CD4-positive, alpha-beta T cell treated with Interferon alpha-2 for 1 hour (primary cell): Measurements from ENCODE around the gene TSPEAR.

ENCODE experiments used
- DNase-seq, 2 donors: peaks; one replicate each; pipeline ENCODE4 v3.0.0-alpha.2; 2020 to 2022

TSPEAR gene

DNA sequence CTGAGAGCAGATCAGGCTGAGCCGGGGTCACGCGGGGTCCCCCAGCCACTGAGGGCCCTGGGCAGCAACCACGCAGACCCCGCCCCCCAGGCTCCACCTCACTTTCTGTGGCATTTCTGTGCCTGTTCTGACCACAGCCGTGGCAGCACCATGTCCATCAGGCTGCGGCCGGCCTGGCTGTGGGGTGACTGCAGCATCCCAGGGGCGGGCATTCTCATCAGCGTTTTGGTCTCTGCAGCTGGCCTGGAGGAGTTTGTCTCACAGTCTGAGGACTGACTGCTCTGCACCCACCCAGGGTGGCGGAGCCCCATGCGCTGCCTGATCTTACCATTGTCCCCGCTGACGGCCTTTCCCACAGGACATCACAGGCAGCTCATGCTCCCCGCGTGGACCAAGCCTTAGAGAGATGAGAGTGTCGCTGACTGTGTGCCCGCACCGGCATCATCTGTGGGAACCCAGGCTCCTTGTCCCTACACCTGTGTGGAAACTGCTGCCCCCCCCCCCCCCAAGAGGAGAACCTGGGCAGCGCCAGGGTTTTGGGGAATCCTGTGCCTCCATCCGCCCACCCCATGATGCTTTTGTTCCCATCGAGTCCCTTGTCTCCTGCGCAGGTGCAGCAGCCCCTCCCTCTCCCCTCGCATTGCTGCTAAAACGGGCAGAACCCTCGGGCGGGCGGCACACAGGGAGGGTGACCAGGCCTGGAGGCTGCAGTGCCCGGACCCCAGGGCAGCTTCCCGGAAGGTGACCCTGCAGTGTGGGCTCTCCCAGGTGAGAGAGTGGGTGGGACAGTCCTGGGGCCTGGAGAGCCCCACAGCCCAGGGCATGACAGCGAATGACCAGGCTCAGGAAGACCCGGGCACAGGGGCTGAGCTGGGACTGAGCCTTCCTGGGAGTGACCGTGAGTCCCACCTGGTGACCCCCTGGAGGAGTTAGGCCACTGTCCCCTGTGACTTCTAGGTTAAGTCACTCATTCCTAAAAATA is 173.2 kb downstream of the TSPEAR start:
- no peak for DNase-seq

DNA sequence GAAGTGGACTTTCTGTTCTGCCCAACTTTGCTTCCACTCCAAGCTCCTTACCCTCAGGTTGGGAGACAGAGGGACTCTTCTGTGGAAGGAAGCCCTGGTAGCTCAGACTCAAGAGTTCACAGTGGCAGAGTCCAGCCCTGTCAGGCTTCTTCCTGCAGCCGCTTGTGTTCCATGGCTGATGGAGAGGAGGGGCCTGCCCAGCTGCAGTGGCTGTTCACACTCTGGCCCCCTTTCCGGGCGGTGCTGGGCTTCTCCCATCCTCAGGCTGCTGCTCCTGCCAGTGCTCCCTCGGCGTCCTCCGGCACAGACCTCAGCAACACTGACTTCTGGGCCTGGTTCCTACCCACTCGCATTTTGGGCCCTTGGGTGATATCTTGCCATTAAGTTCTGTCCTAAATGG is 175.4 kb downstream of the TSPEAR start:
- no peak for DNase-seq

DNA sequence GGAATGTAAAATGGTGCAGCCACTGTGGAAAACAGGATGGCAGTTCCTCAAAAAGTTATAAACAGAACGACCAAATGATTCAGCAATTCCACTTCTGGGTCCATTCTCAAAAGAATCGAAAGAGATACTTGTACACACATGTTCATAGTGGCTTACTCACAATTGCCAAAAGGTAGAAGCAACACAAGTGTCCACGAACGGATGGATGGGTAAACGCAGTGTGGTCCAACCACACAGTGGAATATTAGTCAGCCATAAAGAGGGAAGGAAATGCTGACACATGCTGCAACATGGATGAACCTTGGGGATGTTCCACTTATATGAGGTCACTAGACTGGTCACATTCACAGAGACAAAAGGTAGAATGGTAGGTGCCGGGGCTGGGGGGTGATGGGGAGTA is 176.7 kb downstream of the TSPEAR start:
- DNase-seq = no peak

DNA sequence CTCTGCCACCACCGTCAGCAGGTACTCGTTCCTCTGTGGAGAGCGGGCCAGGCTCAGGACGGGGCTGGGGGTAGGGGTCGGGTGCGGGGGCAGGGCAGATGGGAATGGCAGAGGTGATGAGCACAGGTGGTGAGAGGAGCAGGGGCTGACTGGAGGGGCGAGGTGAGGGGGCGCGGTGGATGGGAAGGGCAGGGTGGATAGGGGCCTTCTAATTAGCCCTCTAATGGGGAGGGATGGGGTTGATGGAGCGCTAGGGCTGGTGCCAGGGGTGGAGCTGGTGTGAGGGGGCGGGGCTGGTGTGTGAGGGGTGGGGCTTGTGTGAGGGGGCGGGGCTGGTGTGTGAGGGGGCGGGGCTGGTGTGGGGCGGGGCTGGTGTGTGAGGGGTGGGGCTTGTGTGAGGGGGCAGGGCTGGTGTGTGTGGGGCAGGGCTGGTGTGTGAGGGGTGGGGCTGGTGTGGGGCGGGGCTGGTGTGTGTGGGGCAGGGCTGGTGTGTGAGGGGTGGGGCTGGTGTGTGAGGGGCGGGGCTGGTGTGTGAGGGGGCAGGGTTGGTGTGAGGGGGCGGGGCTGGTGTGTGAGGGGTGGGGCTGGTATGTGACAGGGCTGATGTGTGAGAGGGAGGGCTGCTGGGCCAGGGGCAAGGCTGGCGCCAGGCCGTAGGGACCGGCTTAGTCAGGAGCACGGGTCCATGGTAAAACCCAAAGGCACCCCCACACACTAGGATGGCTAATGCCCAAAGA is 177.3 kb downstream of the TSPEAR start:
- DNase-seq = no peak

DNA sequence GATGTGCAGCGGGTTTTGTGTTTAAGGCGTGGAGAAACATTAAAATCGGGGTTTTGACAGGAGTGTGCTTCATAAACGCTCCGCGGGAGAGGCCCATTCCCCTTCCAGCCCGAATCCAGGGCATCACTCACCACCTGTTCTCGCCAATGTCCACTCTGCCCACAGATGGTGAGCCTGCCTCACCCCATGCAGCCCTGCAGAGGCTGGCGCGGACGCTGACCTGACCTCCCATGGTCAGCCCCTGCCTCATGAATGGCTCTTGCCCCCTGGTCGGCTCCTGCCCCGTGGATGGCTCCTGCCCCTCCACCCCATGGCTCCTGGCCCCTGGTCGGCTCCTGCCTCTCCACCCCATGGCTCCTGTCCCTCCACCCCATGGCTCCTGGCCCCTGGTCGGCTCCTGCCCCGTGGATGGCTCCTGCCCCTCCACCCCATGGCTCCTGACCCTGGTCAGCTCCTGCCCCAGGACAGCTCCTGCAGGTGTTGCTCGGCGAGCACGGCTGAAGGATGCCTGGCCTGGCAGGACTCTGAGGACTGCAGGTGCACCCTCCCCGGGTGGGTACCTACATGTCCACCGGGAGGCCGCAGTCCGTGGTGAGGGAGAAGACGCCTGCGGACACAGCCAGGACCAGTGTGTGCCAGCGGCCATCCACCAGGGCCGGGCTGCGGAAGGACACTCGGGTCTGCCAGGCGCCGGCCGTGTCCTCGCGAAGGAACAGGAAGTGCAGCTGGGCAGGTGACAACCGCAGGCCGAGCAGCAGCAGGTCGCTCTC is 178.1 kb downstream of the TSPEAR start:
- no peak for DNase-seq

DNA sequence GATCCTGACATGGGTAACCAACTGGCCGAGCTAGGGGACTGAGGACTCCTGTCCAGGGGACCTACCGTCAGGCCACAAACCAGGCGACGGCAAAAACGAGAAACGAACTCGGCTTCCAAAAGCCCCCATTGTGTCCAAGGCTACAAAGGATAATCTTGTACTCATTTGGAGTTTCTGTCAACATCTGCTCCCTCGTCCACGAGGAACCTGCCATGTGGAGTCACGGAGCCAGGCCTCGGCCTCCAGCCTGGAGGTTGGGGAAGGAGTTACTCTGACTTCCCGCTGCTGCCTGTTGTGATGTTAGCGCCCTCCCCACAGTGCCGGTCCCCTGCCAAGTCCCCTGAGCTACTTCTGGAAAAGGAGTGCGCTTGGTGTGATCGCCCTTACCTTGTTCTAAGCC is 178.7 kb downstream of the TSPEAR start:
- no peak for DNase-seq

DNA sequence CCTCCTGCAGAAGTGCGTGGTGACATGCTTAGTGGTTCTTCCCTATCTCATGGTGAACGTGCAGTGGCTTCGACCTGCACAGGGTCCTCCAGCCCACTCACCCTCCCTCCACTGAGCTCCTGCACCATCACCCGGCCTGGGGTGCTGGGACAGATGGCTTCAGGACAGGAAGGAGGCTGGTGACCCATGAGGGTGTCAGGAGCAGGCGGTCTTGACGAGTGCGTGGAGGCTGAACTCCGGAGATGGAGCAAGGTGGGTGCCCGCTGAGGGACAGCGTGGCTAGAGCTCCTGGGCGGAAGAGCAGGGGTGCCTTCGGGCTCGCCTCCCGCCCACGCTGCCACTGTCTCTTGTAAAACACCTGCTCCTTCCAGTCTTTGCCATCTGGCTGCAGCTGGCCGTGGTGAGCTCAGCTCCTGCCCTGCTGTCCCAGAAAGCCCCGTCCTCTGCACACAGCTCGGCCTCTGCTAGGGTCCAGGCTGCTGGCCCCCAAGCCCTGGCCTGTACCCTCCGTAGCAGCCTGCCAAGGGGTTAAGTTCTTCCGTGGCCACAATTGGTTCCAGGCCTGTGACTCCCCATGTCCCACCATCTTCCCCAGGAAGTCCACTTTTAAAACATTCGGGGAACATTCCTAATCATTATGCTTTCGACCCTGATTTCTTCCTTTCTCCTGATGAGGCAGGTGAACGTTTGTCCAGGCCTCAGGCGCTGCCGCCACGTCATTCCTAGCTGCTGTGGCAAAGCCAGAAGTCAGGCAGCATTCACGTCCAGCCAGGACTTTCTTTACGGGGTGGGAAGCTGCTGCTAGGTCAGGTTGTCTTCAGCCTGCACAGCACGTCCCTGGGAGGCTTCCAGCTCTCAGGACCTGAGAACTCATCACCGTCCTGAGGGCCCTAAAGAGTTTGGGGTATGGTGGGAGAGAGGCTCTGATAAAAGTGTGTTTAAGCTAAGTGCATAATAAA is 179.5 kb downstream of the TSPEAR start:
- DNase-seq = no peak

DNA sequence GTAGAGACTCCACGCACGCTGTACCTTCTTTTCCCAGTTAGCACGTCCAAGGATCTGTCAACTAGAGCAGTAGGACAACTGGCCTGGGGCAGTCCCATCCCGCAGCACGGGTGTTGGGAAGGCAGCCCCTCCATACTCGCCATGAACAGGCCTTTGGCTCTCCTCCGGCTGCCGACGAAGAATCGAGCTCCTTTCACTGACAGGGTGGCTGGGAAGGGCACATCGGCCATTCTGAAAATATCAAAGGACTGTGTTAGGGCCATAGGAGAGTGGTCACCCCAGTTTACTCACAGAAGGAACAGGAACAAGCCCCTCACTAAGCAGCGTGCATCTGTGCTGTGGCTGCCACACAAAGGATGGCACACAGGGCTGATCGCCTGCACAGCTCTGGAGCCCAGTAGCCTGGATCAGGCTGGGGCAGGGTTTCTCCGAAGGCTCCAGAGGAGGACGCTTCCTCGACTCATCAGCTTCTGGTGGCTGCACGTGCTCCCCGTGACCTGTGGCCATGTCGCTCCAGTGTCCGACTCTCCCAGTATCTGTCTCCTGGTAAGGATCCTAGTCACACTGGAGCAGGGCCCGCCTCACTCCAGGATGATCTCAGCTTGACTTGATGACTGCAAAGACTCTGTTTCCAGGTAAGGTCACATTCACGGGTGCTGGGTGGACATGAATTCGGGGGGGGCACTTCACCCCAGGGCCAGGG is 180.3 kb downstream of the TSPEAR start:
- no peak for DNase-seq

DNA sequence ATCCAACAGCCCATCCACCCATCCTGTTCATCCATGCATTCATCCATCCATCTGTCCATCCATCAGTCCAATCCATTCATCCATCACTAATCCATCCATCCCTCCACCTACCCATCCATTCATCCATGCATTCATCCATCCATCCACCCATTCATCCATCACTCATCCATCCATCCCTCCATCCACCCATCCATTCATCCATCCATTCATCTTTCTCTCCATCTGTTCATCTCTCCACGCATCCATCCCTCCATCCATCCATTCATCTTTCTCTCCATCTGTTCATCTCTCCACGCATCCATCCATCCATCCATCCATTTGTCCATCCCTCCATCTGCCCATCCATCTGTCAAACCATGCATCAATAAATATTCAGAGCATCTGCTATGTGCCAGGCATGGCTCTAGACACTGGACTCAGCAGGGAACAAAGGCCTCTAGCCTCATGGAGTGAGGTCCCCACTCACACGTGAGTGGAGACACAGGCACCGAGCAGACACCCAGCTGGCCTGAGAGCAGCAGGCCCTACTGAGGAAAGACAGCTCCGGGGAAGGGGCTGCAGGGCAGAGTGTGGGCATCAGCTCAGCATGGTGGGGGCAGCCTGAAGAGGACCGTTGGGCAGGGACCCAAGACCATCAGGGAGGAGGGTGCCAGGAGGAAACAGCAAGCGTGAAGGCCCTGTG is 181.0 kb downstream of the TSPEAR start:
- no peak for DNase-seq

DNA sequence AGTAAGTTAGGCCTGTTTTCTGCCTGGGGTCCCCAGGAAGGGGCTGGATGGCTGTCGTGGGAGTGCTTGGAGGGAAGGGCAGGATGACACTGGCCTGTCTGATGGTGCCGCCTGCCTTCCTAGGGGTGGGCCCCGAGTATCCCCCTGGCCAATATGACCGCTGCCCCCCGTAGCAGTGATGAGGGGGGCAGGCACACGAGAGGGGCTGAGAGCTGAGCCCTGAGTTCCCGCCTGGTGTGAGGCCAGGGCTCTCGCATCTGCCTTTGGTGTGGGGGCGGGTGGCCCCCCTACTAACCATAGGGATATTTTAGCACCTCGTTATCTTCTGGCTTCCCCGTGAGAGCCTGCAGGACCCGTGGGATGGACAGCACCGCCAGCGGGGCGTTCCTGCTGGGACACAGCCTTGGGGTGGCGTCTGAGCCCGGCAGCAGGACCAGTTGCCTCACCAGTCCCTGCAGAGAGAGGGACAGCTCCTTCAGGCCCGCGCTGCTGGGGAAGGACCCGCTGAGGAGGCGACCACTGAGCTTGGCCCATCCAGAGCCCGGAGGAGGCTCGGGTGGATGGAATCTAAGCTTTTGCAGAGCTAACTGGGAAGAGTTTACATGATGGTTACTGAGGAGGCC is 181.8 kb downstream of the TSPEAR start:
- no peak for DNase-seq

DNA sequence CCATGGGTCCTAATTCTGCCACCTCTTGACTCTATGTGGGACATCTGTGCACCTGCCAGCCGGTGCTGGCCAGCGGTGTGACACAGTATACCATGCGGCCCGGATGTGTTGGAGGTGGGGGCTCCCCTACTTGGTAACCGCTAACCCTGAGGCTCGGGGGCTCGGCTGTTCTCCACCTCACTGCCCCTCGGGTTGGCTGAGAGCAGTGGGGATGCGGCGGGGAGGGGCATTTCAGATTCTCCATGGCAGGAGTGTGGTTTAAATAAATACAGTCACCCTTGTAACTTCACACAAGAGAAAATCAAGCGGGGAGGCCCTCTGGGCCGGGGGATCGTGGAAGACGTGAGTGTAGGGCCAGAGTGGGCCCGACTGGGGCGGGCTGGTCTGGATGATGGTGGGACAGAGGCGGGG is 182.4 kb downstream of the TSPEAR start:
- no peak for DNase-seq

DNA sequence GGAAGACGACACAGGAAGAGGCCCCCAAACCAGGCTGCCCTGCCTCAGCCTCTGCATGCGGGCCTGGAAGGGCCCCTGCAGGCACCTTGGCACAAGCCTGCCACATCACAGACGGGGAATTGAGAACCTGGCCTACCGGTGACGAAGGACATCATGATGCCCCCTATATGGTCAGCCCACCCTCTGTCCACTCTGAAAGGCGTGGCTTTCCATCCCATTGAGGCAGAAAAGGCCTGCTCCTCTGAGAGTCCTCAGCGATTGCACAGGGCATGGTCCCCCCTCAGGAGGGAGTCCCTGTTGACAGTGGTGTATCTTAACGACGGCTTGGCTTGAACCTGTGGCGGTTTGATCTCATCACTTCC is 182.8 kb downstream of the TSPEAR start:
- no peak for DNase-seq

DNA sequence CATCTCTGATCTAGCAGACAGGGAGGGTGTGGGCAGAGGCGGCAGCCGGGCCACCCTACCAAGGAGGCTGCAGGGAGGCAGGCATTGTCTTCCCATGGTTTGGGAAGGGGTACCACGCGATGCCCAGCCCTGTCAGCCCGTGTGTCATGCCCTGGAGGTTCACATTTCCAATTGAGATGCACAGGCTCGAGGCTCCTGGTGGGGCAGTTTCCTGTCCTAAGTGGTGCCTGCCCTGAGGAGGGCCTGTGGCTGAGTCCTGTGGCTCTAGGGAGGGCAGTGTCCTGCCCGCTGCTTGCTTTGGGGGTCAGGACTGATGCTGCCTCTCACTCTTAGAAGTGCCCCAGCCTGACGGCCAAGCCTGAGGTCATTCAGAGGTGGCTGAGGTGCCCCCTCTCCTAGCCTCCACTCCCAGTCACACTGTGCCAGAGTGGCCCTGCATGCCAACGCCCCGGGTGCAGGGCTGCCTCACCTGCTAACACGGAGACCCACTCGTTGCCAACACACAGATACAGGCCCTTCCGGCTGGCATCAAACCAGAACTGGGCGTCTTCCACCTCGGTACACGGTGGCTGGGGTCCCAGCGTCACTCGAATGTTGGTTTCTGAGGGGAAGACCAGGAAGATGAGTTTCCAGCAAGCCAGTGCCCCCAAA is 183.3 kb downstream of the TSPEAR start:
- no peak for DNase-seq

DNA sequence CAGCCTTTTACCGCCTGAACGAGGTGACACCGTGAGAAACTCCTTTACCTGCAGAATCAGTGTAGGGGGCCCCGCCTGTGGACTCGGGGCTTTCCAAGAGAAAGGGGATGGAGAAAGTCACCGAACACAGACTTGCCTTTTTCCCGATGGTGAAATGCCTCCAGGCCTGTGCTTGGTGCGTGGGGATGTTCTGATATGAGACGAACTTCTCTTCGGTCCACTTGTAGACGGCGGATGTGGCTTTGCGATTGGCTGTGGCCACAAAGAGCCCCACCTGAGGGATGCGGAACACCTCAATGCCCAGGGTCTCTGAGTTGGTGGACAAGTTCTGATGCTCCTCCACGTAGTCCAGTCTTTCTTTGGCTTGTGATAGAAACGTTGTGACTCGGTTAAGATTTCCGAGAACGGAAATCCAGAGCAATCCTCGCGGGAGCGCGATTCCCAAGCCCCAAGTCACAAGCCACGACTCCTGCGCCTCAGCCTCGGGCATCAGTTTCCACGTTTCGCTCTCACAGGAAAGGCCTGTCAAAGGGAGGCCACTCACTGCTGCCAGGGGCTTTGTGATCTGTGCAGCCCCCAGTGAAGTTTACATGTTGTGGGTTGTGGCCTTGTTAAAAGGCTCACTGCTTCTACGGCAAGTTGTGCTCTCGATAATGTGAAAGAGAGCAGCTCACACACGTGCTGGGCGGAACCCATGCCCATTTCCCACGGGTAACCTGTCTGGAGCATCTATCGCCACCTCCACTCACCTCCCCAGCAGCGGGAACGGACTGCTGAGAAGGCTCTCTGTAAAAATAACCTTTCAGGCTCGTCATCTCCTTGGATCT is 184.0 kb downstream of the TSPEAR start:
- DNase-seq = no peak

DNA sequence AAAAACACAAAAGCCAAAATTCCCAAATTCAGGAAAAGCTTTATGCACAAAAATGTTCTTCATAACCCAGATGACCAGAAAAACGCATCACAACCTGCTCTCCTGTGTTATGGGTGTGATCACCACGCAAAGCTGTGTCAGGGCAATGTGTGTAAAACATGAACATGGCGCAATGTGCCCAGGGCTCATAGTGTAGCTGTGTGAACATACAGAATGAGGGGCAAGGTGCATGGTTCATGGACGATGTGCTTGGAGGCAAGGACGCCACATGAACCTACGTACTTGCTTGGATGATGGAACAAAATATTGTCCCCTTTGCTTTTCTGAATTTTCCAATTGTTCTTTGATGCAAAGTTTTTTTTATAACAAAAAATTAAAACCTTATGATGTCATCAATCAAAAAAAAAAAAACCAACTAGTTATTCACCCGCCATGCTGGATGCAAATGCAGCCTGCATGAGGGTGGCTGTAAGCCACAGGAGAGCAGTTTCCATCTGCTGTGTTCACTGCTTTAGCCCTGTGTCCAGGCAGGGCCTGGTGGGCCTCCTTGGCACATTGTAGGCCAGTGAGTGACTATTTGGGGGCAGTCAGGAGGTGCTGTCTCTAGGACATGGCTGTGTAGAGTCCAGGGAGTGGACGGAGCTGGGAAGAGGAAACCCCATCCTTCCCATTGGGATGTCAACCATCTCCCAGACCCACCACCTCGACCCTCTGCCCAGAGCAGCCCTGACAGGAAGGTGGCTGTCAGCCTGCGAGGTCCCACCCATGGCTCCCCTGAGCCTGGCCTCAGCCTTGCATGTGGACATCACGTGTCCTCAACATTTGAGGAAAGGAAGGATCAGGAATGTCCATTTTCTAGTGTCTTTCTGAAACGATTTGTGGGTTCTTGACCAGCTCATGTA is 185.0 kb downstream of the TSPEAR start:
- no peak for DNase-seq

DNA sequence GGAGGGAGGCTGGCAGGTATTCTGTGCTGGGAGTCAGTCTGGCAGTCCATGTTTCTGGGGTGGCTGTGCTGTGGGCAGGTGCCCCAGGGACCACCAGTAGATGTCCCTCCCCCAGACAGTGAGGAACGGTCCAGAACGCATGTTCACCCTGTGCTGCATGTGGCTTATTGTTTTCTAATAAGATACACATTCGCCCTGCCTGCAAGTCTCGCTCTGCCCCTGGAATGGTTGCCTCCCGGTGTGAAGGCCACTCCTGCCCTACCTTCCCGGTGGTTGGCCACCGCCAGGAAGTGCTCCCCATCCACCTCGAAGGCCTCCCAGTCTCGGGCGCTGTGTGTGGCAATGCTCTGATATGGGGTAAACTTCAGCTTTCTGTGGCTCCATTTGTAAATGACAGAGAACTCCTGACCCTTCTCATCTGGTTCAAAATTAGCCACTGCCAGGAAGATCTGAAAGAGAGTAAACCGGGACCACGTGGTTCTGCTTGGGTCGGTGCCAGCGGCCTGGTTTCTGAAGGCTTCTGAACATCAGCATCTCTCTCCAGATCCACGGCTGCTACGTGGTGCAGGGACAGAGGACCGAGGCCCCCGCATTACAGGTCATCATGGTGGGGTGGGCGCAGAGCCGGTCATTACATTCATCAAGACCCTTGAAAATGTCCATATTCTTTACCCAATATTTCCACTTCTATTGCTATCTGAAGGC is 185.8 kb downstream of the TSPEAR start:
- DNase-seq = no peak
